ENCODE data around the gene TRPM7.
"Not testable (repeated sequence)": the region's sequence is repeated elsewhere in the genome, so short reads cannot be mapped to it uniquely, and the experiment has no call there.

TRPM7 gene

GRCh38 chr15:50590288-50590687 lies 96.3 kb downstream of the TRPM7 start:
- Histone ChIP-seq H3K4me3 (no peak overlapping the region), H3K27ac (no peak overlapping the region)

- Histone ChIP-seq H3K27ac (no peak overlapping the region), H3K4me3 (no peak overlapping the region)
Observed at GRCh38 chr15:50577492-50577891, 109.1 kb downstream of the TRPM7 start.

DNA sequence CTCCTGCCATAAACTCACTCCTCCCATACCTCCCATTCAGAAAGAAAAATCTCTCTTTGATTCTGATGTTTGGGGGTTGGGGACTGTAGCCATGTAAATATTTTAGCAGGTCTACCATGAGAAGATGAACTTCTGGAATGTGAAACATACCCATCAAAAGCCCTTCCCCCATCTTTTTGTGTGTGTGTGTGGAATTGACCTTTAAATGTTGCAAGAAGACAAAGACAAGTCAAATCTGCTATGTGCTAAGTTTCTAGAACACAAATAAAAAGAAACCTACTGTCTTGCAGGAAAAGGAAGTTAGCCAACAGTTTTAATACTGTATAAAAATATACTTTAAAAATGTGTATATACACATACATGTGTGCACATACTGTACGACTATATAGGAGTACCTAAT lies 110.4 kb downstream of the TRPM7 start:
- H3K4me3 ChIP-seq, result no peak overlapping the region
- H3K27ac ChIP-seq, result no peak overlapping the region

DNA sequence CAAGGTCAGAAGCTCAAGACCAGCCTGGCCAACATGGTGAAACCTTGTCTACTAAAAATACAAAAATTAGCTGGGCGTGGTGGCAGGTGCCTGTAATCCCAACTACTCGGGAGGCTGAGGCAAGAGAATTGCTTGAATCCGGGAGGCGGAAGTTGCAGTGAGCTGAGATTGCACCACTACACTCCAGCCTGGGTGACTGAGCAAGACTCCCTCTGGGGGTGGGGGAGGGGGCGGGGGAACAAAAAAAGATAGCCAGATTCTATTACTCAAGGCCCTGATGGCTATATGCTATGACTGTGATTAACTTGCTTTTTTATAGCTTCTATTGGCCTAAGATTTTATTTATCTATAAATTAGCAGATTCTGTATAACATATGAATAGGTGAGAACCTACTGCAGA lies 112.8 kb downstream of the TRPM7 start:
- H3K4me3 ChIP-seq, H3K27ac ChIP-seq: not testable (repeated sequence)

- Histone ChIP-seq H3K4me3 (no peak overlapping the region), H3K27ac (no peak overlapping the region)
Observed at GRCh38 chr15:50563756-50564155, 122.8 kb downstream of the TRPM7 start.

DNA sequence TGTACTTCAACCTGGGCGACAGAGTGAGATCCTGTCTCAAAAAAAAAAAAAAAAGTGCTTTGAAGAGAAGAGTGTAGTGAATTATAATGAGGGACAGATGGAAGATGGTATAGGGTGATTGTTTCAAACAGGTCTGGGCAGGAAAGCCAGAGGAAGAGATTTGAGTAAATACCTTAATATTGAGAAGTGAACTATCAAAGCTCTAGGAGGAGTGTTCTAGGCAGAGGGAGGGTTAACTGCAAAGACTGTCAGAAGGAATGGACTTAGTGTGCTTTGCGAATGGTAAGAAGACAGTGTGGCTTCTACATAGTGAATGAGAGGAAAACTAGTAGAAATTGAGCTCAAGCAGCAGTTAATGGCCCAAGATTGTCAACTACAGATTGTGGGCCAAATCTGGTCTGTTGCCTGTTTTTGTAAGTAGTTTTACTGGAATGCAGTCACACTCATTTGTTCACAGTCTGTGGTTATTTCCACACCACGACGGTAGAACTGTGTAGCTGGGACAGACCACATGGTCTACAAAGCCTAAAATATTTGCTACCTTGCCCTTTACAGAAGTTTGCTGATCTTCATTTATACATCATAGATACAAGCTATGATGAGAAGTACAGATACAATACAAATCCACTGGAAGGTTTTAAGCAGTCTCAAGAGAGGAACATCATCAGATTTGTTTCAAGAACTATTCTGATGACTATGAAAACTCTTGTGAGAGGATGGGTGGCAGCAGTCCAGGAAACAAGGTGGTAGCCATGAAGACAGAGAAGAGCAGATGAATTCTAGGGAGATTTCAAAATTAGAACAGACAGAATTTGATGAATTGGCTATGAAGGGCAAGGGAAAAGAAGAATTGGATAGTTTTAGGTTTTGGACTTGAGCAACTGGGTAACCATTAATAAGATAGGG lies 123.6 kb downstream of the TRPM7 start:
- no peak overlapping the region for H3K4me3 ChIP-seq
- no peak overlapping the region for H3K27ac ChIP-seq

- Histone ChIP-seq H3K4me3 (no peak overlapping the region), H3K27ac (no peak overlapping the region)
Observed at GRCh38 chr15:50558012-50558411, 128.6 kb downstream of the TRPM7 start.

GRCh38 chr15:50556642-50557371 lies 129.8 kb downstream of the TRPM7 start:
- Histone ChIP-seq H3K27ac (no peak overlapping the region), H3K4me3 (no peak overlapping the region)

- no peak overlapping the region for H3K27ac ChIP-seq
Observed at GRCh38 chr15:50552238-50552637, 134.4 kb downstream of the TRPM7 start.

DNA sequence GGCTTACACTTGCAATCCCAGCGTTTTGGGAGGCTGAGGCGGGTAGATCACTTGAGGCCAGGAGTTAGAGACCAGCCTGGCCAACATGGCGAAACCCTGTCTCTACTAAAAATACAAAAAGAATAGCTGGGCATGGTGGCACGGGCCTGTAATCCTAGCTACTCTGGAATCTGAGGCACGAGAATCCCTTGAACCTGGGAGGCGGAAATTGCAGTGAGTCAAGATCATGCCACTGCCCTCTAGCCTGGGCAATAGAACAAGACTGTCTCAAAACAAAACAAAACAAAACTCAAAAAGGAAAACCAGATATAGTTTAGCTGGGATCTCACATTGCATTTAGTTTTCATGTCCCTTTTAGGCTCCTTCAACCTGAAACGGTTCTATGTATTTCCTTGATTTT lies 137.3 kb downstream of the TRPM7 start:
- no peak overlapping the region for H3K4me3 ChIP-seq
- H3K27ac ChIP-seq, result no peak overlapping the region

More at GRCh38 chr15:50552238-50552637, 134.4 kb downstream of the TRPM7 start:
- H3K4me3 ChIP-seq, result no peak overlapping the region

- Histone ChIP-seq H3K4me3 (no peak within 1 kb of the TSS), H3K27ac (no peak within 1 kb of the TSS)
Observed at GRCh38 chr15:50546566-50546965, 140.0 kb downstream of the TRPM7 start, which contains the start of gene USP50. TSS of gene USP50 (minus strand) at chr15:50546666. CDS start at chr15:50546525, 141 bp downstream.

DNA sequence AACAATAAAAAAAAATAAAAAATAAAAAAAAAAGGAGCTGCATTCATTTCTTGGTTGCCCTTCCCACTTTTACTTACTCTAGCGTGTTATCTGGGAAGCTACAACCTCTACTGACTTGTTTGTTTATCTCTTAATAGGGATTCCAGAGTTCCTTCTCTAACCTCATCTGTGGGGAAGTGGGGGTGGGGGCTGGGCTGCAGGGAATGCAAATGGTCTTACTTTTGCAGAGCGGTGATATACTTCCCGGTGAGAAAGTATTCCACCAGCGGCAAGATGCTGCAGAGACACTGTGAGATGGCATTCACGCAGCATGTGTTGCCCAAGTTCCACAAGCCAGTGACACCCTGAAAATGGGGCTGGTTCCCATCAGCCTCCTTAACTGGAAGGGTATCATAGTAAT lies 142.2 kb downstream of the TRPM7 start:
- Histone ChIP-seq H3K27ac (no peak overlapping the region), H3K4me3 (no peak overlapping the region)

DNA sequence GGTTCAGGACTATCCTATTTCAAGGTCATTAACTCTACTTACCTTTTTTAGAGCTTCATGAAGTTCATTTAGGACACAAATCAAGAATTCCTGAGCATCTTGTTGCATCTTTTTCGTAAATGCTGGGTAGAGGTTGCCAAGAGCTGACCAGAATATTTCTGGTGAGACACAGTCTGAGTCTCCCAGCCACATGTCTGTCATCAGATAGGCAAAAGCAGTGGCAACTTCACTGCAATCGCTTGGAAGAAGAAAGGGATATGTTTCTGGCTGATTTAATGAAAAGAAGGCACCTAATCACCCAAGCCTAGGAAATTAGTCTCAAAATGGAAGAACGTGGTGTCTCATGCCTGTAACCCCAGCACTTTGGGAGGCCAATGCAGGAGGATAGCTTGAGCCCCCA lies 143.0 kb downstream of the TRPM7 start:
- Histone ChIP-seq H3K4me3 (no peak overlapping the region), H3K27ac (no peak overlapping the region)

GRCh38 chr15:50542887-50543210 lies 143.7 kb downstream of the TRPM7 start:
- no peak overlapping the region for H3K4me3 ChIP-seq

DNA sequence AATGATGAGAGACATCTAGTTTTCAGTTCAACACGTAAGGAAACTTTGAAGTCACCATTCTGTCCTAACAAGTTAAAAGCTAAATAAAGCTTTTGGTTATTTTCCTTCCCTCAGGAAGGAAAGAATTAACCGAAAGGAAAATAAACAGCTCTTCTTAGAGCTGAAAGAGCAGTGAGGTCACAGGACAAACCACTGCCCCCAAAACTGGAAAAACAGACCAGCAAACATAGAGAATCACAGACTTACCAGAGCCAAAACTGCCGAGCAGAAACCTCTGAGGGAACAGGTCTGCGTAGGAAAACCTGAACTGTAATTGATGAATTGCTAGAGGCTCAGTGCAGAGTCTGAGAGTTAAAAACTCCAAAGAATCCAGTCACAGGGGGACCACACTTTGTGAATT lies 154.8 kb downstream of the TRPM7 start:
- no peak overlapping the region for H3K4me3 ChIP-seq
- no peak overlapping the region for H3K27ac ChIP-seq

More at GRCh38 chr15:50542887-50543210, 143.7 kb downstream of the TRPM7 start:
- H3K27ac ChIP-seq, result peak overlapping the region in 1 of 21 experiments; percentile 37

GRCh38 chr15:50531163-50531562 lies 155.4 kb downstream of the TRPM7 start:
- Histone ChIP-seq H3K4me3 (no peak overlapping the region), H3K27ac (no peak overlapping the region)

DNA sequence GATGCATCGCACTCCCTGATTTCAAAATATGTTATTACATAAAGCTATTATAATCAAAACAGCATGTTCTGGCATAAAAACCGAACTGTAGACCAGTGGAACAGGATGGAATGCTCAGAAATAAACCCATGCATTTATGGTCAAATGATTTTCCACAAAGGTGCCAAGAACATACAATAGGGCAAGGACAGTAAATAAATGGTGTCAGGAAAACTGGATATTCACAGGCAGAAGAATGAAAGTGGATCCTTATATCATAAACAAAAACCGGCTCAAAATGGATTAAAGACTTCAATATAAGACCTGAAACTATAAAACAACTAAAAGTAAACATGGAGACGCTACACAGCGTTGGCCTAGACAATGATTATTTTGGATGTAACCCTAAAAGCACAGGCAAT lies 162.7 kb downstream of the TRPM7 start:
- H3K4me3 ChIP-seq, result no peak overlapping the region
- H3K27ac ChIP-seq, result no peak overlapping the region

DNA sequence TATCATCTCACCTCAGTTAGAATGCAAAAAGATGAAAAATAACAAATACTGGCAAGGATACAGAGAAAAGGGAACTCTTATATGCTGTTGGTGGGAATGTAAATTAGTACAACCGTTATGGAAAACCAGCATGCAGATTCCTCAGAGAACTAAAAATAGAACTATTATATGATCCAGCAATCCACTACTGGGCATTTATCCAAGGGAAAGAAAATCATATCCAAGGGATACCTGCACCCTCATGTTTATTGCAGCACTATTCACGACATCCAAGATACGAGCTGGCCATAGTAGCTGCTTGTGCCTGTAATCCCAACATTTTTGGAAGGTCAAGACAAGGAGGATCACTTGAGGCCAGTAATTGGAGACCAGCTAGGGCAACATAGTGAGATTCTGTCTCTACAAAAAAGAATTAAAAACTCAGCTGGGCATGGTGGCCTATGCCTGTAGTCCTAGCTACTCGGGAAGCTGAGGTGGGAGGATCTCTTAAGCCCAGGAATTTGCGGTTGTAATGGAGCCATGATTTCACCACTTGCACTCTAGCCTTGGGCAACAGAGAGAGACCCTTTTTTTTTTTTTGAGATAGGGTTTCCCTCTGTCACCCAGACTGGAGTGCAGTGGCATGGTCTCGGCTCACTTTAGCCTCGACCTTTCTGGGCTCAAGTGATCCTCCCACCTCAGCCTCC lies 166.7 kb downstream of the TRPM7 start:
- no peak overlapping the region for H3K27ac ChIP-seq
- H3K4me3 ChIP-seq, result no peak overlapping the region

- Histone ChIP-seq H3K27ac (no peak overlapping the region), H3K4me3 (no peak overlapping the region)
Observed at GRCh38 chr15:50513001-50513400, 173.6 kb downstream of the TRPM7 start.
